GM19240 (cell line): ENCODE measurements around the gene RPTOR.
A peak's percentile ranks its signal among the peaks of the same experiment; 100 is the strongest.

Experiments used
- DNase-seq: peaks from one replicate; pipeline ENCODE4 v3.0.0; 2011; ENCODE audit warnings: low spot score; ENCODE audit not compliant: insufficient read length

RPTOR gene

DNA sequence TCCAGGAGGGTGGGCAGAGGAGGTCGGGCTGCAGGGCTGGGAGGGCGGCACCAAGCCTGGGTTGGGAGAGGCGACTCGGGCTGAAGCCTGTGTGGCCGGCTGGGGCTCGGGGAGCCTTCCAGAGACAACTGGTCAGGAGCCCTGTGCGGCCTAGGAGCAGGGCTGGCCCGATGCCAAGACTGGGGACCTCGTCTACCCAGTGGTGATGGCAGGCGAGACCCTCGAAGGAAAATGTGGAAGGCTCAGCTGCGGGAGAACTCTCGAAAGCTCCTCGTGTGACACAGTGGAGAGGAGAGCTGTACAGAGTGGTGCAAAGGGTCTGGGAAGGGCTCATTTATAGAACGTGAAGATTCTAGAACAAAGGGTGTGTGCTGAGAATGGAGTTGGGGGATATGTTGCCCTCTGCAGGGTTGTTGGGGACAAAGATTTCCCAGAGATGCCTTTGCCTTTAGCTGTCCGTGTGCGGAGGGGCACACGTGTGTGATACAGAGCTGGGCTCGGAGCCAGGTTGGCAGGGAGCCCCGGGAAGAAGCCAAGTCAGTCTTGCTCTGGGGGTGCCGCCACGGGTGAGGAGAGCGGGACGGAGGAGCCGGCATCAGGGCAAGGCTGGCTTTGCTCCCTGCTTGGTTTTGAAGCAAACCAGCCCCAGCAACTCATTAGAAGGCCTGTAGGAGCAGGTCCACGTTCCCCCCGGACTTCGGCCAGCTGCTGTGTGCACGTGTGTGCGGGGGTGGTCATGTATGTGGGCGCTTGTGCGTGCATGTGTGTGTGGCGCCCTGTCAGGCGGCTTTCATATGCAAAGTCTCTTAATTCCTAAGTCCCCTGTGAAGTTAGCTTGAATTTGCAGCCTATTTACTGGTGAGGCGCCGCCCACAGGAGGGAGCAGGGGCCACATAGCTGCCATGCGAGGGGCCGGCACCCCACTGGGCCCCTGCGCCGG, 314.6 kb downstream of the RPTOR start:
- DNase-seq, result no peak

DNA sequence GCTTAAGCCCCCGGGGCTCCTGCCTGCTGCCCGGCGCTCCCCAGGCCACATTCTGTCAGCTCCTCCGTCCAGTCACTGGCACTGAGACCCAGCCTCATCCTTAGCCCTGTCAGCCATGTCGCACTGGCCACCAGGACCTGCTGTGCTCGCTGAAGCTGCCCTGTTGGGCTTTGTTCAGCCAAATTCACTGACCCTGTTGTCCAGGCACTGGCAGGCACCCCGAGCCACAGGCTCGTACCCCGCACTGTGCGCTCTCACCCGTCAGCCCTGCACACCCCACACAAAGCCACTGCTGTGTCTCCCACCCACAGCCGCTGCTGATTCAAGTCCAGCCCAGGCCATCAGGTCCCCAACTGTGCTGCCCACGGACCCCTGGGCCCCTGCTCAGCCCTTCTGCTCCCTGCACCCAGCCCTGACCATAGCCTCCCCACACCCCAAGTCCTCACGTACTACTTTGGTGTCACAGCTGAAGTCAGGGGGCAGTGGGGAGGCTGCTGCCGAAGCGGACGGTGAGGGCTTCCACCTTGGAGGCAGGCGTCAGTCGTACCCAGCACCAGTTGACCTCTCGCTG, 315.5 kb downstream of the RPTOR start:
- no peak for DNase-seq

- no peak for DNase-seq
These were observed 316.2 kb downstream of the RPTOR start for GRCh38 chr17:80860703-80861417.

DNA sequence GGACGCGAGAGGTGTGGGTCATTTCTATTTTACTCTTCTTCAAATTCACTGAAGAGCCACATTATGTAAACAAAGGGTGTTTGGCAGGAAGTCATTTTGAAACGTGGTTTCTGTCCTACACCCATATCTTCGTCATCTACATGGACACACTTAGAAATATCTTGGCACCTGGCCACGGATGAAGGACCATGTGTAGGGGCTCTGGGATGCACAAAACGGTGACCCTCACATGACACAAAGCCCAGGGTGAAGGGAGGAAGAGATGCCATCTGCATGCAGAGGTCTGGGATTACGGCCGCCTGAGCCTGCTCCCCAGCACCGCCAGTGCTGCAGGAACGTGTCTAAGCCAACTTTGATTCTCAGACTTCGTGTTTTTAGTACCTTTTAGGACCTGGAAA, 316.8 kb downstream of the RPTOR start:
- DNase-seq, result no peak

GRCh38 chr17:80861892-80862291, 317.3 kb downstream of the RPTOR start:
- no peak for DNase-seq

DNA sequence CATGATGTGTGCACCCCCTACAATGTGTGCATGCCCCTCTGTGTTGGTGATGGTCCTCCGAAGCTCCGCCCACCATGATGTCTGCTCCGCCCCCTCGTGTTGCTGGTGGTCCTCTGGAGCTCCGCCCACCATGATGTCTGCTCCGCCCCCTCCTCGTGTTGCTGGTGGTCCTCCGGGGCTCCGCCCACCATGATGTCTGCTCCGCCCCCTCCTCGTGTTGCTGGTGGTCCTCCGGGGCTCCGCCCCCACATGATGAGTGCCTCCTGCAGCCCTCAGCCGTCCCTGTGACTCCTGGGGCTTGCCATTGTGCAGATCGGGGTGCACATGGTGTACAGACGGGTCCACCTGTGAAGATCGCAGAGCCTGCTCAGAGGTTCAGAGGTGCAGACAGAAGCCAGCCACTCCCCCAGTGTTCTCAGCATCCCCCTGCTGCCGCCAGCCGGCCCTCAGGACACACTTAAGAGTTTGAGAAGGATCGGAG, 317.9 kb downstream of the RPTOR start:
- DNase-seq, result no peak

DNA sequence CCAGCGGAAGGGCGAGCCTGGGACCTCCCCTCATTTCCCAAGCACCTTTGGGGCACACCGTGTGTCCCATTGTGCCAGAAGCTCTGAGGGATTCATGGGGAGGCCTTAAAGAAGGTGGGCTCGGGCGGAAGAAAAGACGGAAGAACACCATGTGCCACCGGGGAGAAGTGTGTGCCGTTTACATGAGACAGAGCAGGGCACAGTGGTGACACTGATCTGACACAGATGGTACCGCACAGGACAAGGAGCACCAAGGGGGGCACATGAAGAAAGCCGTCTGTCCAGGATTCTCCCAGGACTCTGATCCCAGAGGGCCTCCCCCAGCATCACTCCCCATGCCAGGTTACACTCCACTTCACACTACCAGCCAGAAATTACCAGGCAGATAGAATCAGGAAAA, 318.3 kb downstream of the RPTOR start:
- DNase-seq, result no peak

- no peak for DNase-seq
These were observed 319.0 kb downstream of the RPTOR start for GRCh38 chr17:80863626-80864025.

DNA sequence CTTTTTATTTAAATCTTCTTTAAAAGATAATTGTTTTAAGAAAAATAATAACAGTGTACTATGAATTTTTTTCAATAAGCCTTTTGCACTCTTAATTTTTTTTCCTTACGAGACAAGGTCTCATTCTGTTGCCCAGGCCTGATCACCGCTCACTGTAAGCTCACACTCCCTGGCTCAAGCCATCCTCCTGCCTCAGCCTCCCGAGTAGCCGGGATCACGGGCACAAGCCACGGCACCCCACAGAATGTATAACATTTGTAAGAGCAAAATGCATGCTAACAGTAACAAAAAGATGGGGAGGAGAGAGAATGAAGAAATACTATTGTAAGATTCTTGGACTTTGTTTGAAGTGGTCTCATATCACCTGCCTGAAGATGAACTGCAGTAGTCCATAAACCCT, 320.1 kb downstream of the RPTOR start:
- DNase-seq, result no peak

- peak; percentile 58 for DNase-seq
These were observed 321.6 kb downstream of the RPTOR start for GRCh38 chr17:80866050-80866793.

DNA sequence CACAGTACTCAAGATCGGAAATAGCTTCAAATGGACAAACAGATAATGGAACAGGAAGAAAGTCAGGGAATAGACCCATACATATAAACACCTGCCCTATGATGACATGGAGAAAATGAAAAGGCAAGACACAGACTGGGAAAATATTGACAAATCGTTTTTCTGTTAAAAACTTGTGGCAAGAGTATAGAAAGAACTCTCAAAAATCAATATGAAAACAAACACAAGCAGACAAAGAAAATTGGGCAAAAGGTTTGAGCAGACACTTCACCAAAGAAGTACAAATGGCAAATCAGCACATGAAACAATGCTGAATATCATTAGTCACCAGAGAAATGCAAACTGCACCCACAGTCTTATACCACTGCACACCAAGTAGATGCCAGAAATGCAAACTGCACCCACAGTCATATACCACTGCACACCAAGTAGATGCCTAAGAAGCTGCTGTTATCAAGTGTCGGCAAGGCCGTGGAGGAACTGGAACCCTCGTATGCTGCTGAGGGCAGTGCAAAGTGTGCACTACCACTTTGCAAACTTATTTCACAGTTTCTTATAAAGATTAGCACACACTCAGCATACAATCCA, 323.5 kb downstream of the RPTOR start:
- DNase-seq, result no peak

DNA sequence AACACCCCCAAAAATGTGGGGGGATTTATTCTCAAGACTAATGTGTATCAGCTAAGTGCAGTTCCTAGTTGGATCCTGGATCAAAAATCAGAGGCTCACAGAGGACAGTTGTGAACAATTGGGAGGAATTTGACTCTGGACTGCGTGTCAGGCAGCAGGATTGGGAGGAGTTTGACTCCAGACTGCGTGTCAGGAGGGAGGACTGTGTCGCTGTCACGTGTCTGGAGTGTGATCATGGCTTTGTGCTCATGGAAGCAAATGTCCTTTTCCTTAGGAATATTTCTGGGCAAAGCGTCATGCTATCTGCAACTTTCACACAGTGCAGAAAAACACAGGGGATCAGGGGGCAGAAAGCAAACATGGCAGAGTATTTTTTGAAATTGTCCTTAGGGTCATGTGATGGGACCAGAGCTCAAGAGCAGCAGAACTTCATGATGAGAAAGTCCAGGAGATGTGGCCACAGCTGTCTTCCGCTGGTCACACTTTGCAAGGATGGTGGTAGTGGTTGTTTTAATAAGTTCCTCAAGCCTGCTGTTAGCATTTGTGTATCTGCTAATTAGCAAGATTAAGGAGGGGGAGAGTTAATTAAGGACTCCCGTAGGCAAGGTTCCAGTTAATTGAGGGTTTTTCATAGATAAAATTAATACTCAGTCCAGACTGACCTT, 325.0 kb downstream of the RPTOR start:
- no peak for DNase-seq

DNA sequence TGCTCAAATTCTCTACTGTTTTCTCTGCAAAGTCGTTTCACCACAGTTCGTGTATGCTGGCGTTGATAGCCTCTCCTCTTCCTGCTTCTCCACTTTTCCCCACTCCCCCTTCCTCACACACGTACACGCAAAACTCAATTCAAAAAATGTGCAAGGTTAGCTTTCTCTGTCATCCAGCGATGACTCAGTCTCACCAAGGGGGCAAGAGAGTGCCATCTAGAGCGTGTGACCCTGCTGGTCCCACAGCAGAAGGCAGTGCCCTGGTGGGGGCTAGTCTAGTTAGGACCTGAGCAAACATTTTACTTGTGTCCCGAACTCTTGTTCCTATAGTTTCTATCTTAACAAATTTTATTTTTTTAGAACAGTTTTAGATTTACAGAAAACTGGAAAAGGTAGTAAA, 325.8 kb downstream of the RPTOR start:
- DNase-seq, result no peak

- no peak for DNase-seq
These were observed 326.7 kb downstream of the RPTOR start for GRCh38 chr17:80871341-80871740.

- no peak for DNase-seq
These were observed 327.4 kb downstream of the RPTOR start for GRCh38 chr17:80872001-80872500.

GRCh38 chr17:80872501-80873306, 328.1 kb downstream of the RPTOR start:
- DNase-seq, result no peak

GRCh38 chr17:80873307-80873951, 328.8 kb downstream of the RPTOR start:
- no peak for DNase-seq

- no peak for DNase-seq
These were observed 330.3 kb downstream of the RPTOR start for GRCh38 chr17:80874866-80875445.
